T47D (cell line): ENCODE measurements around the gene XYLT2.
"Not testable (repeated sequence)": the region's sequence is repeated elsewhere in the genome, so short reads cannot be mapped to it uniquely, and the experiment has no call there.

ENCODE experiments used
- DNase-seq, 2 experiments: peaks; one replicate each; pipeline versions ENCODE4 v3.0.0 to v3.0.0-alpha.2; 2011 to 2012; ENCODE audit warnings: low read depth in 1 of 2, low spot score in 1 of 2
- JUND ChIP-seq: IDR thresholded peaks from 2 replicates; pipeline ENCODE4 v1.6.1; 2012; ENCODE audit warnings: low read depth
- in situ Hi-C: cut with HindIII; loops from 2 replicates; pipeline ENCODE4 v1.10.0; 2016; ENCODE audit warnings: low sequenced_read_pairs, low pct_unique_long_range_greater_than_20kb

XYLT2 gene

DNA sequence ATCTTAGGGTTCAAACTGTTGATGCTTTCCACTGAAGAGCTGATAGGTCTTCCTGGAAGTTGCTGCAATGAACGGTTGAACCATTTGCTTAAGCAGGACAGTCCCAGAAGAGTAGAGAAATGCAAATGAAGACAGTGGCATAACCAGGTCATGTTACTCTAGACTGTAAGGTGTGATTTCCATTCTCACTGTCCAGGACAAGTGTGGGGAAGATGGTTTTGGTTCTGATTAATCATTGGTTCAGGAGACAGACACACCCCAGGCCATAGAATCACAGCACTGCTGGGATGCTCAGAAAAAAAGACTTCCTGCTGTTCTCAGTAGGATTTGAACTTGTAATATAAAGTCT is 34.8 kb upstream of the XYLT2 start:
- in situ Hi-C loops, result no loop called here
- no peak for TF ChIP-seq JUND
- peak in 1 of 2 experiments; percentile 32 for DNase-seq

- DNase-seq, result peak in 1 of 2 experiments; percentile 62
- in situ Hi-C loops, result no loop called here
- TF ChIP-seq JUND, result no peak
These were observed 34.4 kb upstream of the XYLT2 start for GRCh38 chr17:50311483-50311882.

GRCh38 chr17:50312308-50312707 is 33.6 kb upstream of the XYLT2 start:
- peak in 1 of 2 experiments; percentile 86 for DNase-seq
- in situ Hi-C loops, result no loop called here
- no peak for TF ChIP-seq JUND

GRCh38 chr17:50314456-50315011 is 31.4 kb upstream of the XYLT2 start:
- TF ChIP-seq JUND, result no peak
- no peak for DNase-seq
- in situ Hi-C loops, result no loop called here

DNA sequence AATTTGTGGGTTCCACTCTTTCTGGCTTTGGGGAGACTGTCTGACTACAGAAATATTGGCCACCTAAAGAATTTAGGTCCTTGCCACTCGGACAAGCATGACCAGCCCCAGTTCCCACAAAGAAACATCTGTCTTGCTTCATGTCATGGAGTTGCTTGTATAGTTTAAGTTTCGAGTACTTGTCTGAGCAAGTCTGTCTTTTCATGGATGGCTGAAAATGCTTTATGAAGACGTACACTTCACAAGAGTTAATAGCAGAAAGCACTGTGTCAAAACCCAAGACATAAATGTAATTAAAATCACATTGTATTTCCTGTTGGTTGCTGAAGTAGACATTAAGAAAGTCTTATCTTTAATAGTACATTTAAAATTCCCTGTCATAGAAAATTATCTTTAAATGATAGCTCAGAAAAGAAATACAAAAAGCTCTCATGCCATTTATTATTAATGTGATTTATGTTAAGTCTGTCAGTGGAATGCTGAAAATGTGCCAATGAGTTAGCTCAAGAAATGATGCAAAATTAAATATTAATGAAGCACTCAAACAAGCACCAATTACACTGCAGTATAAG is 29.8 kb upstream of the XYLT2 start:
- no peak for TF ChIP-seq JUND
- no peak for DNase-seq
- in situ Hi-C loops, result no loop called here

- DNase-seq, in situ Hi-C loops: not testable (repeated sequence)
These were observed 29.3 kb upstream of the XYLT2 start for GRCh38 chr17:50316660-50317059.

GRCh38 chr17:50317121-50317520 is 28.8 kb upstream of the XYLT2 start:
- DNase-seq, result peak; percentile 49 to 98
- no peak; the same call in none of the 2 replicates for TF ChIP-seq JUND
- in situ Hi-C loops, result no loop called here

- TF ChIP-seq JUND, result no peak
- peak in 1 of 2 experiments; percentile 83 for DNase-seq
- in situ Hi-C loops, result no loop called here
These were observed 27.2 kb upstream of the XYLT2 start for GRCh38 chr17:50318501-50319285.

DNA sequence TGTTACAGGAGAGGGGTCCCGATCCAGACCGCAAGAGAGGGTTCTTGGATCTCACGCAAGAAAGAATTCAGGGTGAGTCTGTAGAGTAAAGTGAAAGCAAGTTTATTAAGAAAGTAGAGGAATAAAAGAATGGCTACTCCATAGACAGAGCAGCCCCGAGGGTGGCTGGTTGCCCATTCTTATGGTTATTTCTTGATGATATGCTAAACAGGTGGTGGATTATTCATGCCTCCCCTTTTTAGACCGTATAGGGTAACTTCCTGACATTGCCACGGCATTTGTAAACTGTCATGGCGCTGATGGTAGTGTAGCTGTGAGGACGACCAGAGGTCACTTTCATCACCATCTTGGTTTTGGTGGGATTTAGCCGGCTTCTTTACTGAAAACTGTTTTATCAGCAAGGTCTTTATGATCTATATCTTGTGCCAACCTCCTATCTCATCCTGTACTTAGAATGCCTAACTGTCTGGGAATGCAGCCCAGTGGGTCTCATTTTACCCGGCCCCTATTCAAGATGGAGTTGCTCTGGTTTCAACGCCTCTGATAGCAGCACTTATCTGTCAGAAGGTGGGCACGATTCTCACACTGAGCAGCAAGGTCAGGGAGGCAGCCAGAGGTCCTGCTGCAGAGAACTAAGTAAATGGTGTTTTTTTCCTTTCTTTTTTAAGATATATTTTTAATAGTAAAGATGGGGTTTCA is 26.5 kb upstream of the XYLT2 start:
- no peak for TF ChIP-seq JUND
- DNase-seq, result no peak

GRCh38 chr17:50322271-50322670 is 23.7 kb upstream of the XYLT2 start:
- no peak for DNase-seq
- in situ Hi-C loops, result no loop called here
- TF ChIP-seq JUND, result no peak

More for the DNA sequence above, 26.5 kb upstream of the XYLT2 start:
- in situ Hi-C loops, result no loop called here

GRCh38 chr17:50323060-50323459 is 22.9 kb upstream of the XYLT2 start:
- DNase-seq, result no peak
- no peak for TF ChIP-seq JUND
- in situ Hi-C loops, result no loop called here

DNA sequence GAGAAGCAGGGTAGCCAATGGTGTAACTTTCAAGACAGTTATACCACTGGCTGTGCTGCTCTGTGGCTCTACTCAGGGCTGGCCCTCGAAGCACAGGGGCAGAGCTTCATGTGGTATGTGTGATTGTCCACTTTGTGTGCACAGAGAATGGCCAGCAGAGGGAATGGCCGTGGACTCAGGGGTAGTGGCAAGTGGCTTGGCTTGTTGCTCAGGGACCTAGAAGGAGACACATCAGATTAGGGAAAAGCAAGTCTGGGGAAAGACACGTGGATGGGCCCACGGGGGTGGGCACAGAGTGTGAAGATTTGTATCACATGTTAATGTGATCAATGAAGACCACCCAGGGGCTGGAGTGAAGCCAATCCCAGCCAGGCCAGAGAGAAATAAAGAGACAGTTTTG is 20.0 kb upstream of the XYLT2 start:
- in situ Hi-C loops, result no loop called here
- no peak for TF ChIP-seq JUND
- DNase-seq, result no peak

GRCh38 chr17:50326831-50327364 is 19.0 kb upstream of the XYLT2 start:
- no peak for TF ChIP-seq JUND
- DNase-seq, result no peak
- in situ Hi-C loops, result no loop called here
